ENCODE data around the gene GSTCD.
"Not testable (repeated sequence)": the region's sequence is repeated elsewhere in the genome, so short reads cannot be mapped to it uniquely, and the experiment has no call there.

GSTCD gene

GRCh38 chr4:105715692-105716278 lies 7.2 kb downstream of the GSTCD start:
- DNase-seq (ENCODE audit: low read depth) = no peak

GRCh38 chr4:105719204-105719603 lies 10.6 kb downstream of the GSTCD start:
- DNase-seq (ENCODE audit: low read depth) = no peak

DNA sequence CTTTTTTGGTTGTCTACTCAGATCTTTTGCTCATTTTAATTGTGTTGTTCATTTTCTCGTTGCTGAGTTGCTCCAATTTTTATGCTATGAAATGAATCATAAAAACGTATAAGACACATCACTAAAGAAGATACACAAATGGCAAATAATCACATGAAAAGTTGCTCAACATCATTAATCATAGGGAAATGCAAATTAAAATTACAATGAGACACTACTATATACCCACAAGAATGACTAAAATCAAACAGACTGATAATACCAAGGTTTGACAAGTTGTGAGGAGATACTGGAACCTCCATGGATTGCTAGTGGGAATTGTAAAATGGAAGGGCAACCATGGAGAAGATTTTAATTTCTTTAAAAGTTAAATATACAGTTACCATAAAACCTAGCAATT lies 17.0 kb downstream of the GSTCD start:
- no peak for DNase-seq (ENCODE audit: low read depth)

GRCh38 chr4:105729895-105730294 lies 21.3 kb downstream of the GSTCD start:
- not testable (repeated sequence) for DNase-seq (ENCODE audit: low read depth)

GRCh38 chr4:105735217-105735616 lies 26.6 kb downstream of the GSTCD start:
- not testable (repeated sequence) for DNase-seq (ENCODE audit: low read depth)

- no peak for DNase-seq (ENCODE audit: low read depth)
Measured at GRCh38 chr4:105741548-105741947, 33.0 kb downstream of the GSTCD start.

DNA sequence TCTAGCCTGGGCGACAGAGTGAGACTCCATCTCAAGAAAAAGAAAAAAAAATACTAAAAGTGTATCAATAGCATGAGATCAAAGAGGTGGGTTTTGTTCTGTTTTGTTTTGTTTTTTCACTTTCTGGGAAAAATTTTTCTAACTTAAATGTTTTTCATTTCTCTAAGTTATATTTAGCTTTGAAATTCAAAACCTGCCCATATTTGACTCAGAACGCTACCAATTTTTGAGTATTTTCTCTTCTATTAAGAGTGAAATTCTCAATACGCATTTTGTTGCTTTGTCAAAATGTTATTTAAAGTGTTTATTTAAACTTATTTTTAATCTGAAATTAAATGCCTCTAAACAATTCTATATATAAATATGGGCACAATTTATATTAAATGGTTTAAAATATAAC lies 39.6 kb downstream of the GSTCD start:
- DNase-seq (ENCODE audit: low read depth) = no peak

DNA sequence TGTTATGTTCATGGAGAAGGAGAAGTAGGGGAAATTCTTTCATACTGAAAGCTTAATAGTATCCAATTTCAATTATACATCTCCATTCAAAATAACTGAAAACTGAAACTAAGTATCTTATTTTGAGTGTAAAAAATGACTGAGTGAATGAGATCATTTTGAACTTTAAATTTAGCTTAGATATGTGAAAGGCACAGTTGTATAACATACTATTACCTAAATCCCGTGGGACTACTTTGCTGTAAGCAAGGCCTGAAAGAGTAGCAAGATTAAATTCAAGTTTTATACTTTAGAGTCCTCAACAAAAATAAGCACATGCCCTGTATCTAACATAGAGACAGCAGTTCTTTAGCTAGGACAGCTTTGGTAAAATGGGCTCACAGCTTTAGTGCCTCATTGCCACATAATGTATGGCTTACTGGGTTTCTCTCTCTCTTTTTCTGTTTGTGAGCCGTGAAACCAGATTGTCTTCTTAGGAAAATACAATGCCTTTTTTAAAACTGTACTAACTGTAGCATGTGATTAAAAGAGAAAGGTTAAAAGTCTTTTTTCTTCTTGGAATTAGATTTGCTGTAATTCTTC lies 43.2 kb downstream of the GSTCD start:
- DNase-seq (ENCODE audit: low read depth) = no peak

GRCh38 chr4:105753361-105753760 lies 44.8 kb downstream of the GSTCD start:
- DNase-seq (ENCODE audit: low read depth) = no peak

DNA sequence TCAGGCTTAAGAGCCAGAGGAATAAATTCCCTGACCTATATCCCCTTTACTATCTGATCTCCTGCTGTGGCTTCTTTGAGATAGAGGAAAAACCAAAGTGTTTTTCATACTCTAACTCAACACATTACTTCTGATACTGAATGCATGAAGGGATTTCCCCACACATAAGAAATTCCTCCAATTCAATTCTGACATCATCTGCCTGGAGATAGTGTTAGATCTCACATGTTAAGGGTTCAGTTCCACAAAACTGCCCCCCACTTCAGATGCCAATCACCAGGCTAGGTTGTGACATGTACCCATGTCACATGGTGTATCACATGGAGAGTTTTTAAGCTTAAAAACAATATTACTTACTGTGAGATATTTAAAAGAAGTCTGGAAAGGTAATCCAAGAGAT lies 46.8 kb downstream of the GSTCD start:
- DNase-seq (ENCODE audit: low read depth) = no peak

- no peak for DNase-seq (ENCODE audit: low read depth)
Measured at GRCh38 chr4:105758958-105759357, 50.4 kb downstream of the GSTCD start.

GRCh38 chr4:105765690-105766407 lies 57.3 kb downstream of the GSTCD start:
- DNase-seq (ENCODE audit: low read depth) = no peak

DNA sequence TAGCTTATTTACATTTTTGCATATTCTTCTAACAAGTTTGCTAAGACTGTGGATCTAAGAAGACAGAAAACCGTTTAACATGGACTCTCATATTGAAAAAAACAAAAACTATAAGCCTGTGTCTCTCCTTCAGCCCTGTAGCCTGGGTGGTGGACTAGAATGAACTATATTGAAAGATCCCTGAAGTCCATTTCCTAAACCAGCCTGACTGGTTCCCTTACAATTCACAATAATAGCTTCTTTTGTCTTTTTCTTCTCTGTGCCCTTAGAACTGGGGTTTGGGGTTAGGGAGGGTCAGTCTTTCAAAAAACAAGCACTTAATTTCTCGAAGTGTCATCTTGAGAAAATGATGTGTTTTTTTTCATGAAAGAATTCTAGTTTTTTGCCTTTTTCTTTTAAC lies 59.0 kb downstream of the GSTCD start:
- no peak for DNase-seq (ENCODE audit: low read depth)

DNA sequence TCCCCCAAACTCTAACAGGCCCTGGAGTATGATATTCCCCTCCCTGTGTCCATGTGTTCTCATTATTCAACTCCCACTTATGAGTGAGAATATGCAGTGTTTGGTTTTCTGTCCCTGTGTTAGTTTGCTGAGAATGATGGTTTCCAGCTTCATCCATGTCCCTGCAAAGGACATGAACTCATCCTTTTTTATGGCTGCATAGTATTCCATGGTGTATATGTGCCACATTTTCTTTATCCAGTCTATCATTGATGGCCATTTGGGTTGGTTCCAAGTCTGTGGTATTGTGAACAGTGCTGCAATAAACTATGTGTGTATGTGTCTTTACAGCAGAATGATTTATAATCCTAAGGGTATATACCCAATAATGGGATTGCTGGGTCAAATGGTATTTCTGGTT lies 61.9 kb downstream of the GSTCD start:
- DNase-seq (ENCODE audit: low read depth) = not testable (repeated sequence)

- not testable (repeated sequence) for DNase-seq (ENCODE audit: low read depth)
Measured at GRCh38 chr4:105772065-105772464, 63.5 kb downstream of the GSTCD start.

GRCh38 chr4:105775760-105776415 lies 67.3 kb downstream of the GSTCD start:
- not testable (repeated sequence) for DNase-seq (ENCODE audit: low read depth)

DNA sequence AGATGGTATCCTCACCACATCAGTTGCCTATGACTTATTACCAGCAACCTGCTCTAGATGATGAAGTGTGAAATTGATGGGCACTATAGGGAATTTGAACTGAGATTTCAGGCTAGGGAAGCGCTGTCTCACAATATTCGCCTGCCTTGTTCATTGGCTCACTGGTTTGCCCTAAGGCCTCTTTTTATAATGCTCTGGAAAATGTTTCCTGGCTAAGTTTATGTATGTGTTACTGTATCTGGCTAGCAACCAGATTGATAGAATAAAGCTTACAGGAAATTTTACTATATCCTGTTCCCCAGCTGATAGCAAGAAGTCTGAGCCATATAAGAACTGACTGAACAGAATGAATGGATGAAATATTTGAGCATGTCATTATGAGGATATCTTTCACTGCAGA lies 71.6 kb downstream of the GSTCD start:
- no peak for DNase-seq (ENCODE audit: low read depth)

- no peak for DNase-seq (ENCODE audit: low read depth)
Measured at GRCh38 chr4:105784761-105785160, 76.2 kb downstream of the GSTCD start.

DNA sequence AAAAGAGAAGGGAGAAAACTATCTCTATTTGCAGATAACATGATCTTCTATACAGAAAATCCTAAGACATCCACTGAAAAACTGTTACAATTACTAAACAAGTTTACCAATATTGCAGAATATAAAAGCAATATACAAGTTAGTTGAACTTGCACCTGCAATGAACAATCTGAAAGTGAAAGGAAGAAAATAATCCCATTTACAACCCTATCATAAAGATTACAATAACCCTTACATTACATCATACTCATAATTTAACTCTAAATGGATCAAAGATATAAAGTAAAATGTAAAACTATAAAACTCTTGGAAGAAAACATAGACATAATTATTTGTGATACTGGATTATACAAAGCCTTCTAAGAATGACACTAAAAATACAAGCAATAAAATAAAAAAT lies 77.2 kb downstream of the GSTCD start:
- no peak for DNase-seq (ENCODE audit: low read depth)

- no peak for DNase-seq (ENCODE audit: low read depth)
Measured at GRCh38 chr4:105786748-105787147, 78.2 kb downstream of the GSTCD start.

GRCh38 chr4:105797225-105797624 lies 88.6 kb downstream of the GSTCD start:
- no peak for DNase-seq (ENCODE audit: low read depth)

DNA sequence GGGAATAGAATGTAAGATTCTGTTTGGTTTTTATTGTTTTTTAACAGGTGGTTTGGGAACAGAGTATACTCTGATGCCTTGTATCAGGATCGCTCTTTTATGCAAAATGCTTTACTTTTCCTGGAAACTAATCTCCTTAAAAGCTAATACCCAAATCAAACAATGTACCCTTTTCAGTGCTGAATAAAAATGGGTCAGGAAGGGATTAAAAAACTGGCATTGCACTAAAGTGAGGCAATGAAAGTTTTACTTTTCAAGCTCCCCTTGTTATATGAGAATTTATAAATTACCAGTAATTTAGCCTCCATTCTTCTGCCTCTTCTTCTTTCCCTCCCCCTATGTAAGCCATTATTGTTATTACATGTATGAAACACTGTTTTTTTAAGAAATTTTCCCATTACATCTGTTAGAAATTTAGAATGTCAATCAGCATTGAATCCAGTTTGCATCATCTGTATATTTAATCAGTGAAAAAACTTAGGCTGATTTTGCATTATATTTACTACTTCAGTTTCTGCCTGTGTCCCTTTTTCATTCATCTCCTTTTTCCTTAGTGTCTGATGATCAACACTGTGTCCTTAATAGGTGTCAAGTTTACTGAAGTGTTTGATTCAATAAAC lies 97.0 kb downstream of the GSTCD start:
- no peak for DNase-seq (ENCODE audit: low read depth)

DNA sequence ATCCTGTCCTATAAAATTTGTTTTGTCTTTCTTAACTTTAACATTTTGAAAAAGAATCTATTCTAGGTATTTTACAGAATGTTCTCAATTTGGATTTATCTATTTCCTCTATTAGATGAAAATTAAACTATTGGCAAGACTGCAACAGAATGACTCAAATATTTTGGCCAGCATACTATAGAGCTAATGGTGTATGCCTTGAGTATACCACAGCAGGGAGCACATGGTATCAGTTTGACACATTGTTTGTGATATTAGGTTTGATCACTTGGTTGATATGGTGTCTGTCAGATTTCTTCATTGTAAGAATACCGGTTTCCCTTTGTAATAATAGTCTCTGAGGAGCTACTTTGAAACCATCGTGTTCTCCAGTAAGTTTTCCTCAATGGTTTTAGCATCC lies 98.9 kb downstream of the GSTCD start:
- no peak for DNase-seq (ENCODE audit: low read depth)

Measured in activated T-cell treated with anti-CD3 and anti-CD28 coated beads for 1 hour (primary cell).